Measurements from ENCODE around the gene HIVEP3. TPM values are rescaled to one million over a fixed set of nuclear protein-coding genes. Genes with fewer than 3 reads are reported as not detected.

The HIVEP3 gene
- total RNA-seq, 1 experiment from 2014 or later: 1.4 TPM

GRCh38 chr1:41536361-41536802, 382.3 kb downstream of the HIVEP3 start:
- no peak overlapping the region for H2BK15ac ChIP-seq (ENCODE audit: low read depth, low read length)
- H4K8ac ChIP-seq (replicated peaks; ENCODE audit: insufficient read length, low read depth, low read length): no peak overlapping the region
- no peak overlapping the region for H3K27ac ChIP-seq (ENCODE audit: insufficient read length, low read depth, low read length)
- no peak overlapping the region for H3K4ac ChIP-seq (ENCODE audit: low read depth, low read length)
- no peak overlapping the region for H3T11ph ChIP-seq (ENCODE audit: low read length)
- H3K14ac ChIP-seq (ENCODE audit: insufficient read depth, low read length): no peak overlapping the region
- H3K4me2 ChIP-seq (ENCODE audit: insufficient read depth, insufficient read length, low read length): no peak overlapping the region
- H3K79me2 ChIP-seq (ENCODE audit: insufficient read depth, low read length): no peaks in the 10 kb centered on the region
- no peak overlapping the region for H3K18ac ChIP-seq (ENCODE audit: insufficient read length, low read depth, low read length)
- no peak overlapping the region for H3K27ac Mint-ChIP-seq
- no peak overlapping the region for H2BK120ac ChIP-seq (ENCODE audit: low read depth, low read length, poor library complexity, severe bottlenecking)
- H2BK20ac ChIP-seq (ENCODE audit: low read depth, low read length, poor library complexity, severe bottlenecking): no peak overlapping the region
- no peaks in the 10 kb centered on the region for H3K27me3 ChIP-seq (ENCODE audit: insufficient read depth, low read length)
- H2AFZ ChIP-seq (ENCODE audit: low read length): no peak overlapping the region
- H3K27me3 Mint-ChIP-seq (ENCODE audit: low read depth): peaks cover 20% of the 10 kb centered on the region
- H3K9me3 ChIP-seq (ENCODE audit: control insufficient read depth, low read depth, low read length): no peaks in the 10 kb centered on the region
- H3K23ac ChIP-seq (ENCODE audit: insufficient read length, low read depth, low read length): no peak overlapping the region
- H3K9ac ChIP-seq (ENCODE audit: extremely low read depth, insufficient read length, low read length): no peak overlapping the region
- H3K36me3 Mint-ChIP-seq (ENCODE audit: insufficient read depth in 1 of 3, low read depth in 3 of 3): no peaks in the 10 kb centered on the region
- no peaks in the 10 kb centered on the region for H3K79me1 ChIP-seq (ENCODE audit: insufficient read depth, low read depth, low read length, poor library complexity, severe bottlenecking)
- no peaks in the 10 kb centered on the region for H3K23me2 ChIP-seq (ENCODE audit: insufficient read length, low read depth, low read length, poor library complexity, severe bottlenecking)
- no peak for DNase-seq
- no peaks in the 10 kb centered on the region for H4K20me1 ChIP-seq (ENCODE audit: control insufficient read depth, insufficient read depth, insufficient read length)
- no peak overlapping the region for H3K56ac ChIP-seq (ENCODE audit: insufficient read length, low read depth, low read length)
- peaks cover 2% of the 10 kb centered on the region in 2 experiments; a peak in 1 of 4 replicates for H3K4me1 Mint-ChIP-seq
- no peaks in the 10 kb centered on the region for H3K4me1 ChIP-seq (ENCODE audit: insufficient read depth, low read length)
- no peak overlapping the region for H2AK5ac ChIP-seq (ENCODE audit: insufficient read length, low read length)
- no peak overlapping the region for H2BK5ac ChIP-seq (ENCODE audit: insufficient read length, low read length)
- H4K5ac ChIP-seq (ENCODE audit: insufficient read length, low read depth, low read length): no peak overlapping the region
- no peak overlapping the region for H3K4me3 Mint-ChIP-seq
- TF ChIP-seq CTCF (conservative IDR thresholded peaks at IDR 0.05): no peak
- peaks cover 1 to 3% of the 10 kb centered on the region in 2 experiments; a peak in 3 of 5 replicates for H3K9me3 Mint-ChIP-seq
- H4K91ac ChIP-seq (ENCODE audit: insufficient read length, low read depth, low read length): no peak overlapping the region
- H2BK12ac ChIP-seq (ENCODE audit: insufficient read length, low read depth, low read length): no peak overlapping the region
- no CpG with 5 or more reads among the region's 4 CpGs for WGBS (ENCODE audit: extremely low coverage, insufficient read length, low lambda C conversion rate)

All from H9 (cell line).